Activated CD8-positive, alpha-beta memory T cell treated with anti-CD3 and anti-CD28 coated beads, Interleukin-2, amount 50 U/mL, for 24 hours (primary cell): ENCODE data around the gene SPPL2B.
"Not testable (repeated sequence)": the region's sequence is repeated elsewhere in the genome, so short reads cannot be mapped to it uniquely, and the experiment has no call there.

ENCODE experiments used
- DNase-seq: peaks from one replicate; pipeline ENCODE4 v3.0.0-alpha.2; 2020; ENCODE audit errors: extremely low read depth

Gene SPPL2B

GRCh38 chr19:2338055-2338615 is 9.7 kb downstream of the SPPL2B start:
- no peak for DNase-seq

GRCh38 chr19:2338751-2339643 is 10.5 kb downstream of the SPPL2B start:
- no peak for DNase-seq

DNA sequence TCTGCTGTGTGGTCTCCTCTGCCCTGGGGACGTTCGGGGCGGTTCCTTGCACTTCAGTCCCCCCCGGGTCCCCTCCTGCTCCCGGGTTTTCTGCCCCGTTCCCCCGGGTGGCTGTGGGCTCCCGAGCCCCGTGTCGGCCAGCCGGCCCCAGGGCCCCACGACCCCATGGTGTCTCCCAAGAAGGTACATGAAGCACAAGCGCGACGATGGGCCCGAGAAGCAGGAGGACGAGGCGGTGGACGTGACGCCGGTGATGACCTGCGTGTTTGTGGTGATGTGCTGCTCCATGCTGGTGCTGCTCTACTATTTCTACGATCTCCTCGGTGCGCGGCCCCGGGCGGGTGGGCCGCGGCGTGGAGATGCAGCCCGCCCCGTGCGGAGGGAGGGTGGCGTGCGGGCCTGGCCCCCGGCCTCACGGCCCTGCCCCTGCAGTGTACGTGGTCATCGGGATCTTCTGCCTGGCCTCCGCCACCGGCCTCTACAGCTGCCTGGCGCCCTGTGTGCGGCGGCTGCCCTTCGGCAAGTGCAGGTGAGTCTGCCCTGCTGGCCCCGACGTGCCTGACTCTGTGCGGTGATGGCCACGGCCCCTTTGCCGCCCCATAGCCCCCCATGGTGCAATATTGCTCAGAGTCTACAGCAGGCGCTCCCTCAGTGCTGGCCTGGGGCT is 11.3 kb downstream of the SPPL2B start:
- DNase-seq, result no peak

- DNase-seq, result no peak
Measured at GRCh38 chr19:2340496-2341243, 12.2 kb downstream of the SPPL2B start.

DNA sequence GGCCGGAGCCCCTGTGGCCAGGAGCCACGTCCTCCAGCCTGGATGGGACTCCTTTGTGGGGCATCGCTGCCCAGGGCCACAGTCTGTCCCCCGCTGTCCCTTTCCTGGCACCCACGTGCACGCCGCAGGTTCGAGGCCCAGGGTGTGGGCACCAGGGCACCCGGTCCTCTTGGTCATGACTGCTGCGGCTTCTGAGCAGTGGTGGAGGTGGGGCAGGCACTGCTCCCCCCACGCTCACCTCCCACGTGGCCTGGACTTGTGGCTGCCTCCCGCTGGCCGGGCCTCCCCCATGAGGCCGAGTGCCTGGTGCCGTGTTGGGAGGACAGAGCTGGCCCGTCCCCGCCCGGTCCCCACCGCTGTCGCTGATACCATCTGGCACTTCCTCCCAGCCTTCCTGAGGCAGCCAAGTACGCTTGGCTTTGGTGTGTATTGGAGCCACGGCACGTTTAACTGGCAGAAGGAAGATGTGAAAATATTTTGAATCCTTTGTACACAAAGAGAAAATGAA is 12.8 kb downstream of the SPPL2B start:
- DNase-seq, result no peak

- no peak for DNase-seq
Measured at GRCh38 chr19:2341982-2342381, 13.5 kb downstream of the SPPL2B start.

- DNase-seq, result no peak
Measured at GRCh38 chr19:2342656-2343288, 14.3 kb downstream of the SPPL2B start.

GRCh38 chr19:2343289-2343982 is 15.0 kb downstream of the SPPL2B start:
- DNase-seq, result no peak

DNA sequence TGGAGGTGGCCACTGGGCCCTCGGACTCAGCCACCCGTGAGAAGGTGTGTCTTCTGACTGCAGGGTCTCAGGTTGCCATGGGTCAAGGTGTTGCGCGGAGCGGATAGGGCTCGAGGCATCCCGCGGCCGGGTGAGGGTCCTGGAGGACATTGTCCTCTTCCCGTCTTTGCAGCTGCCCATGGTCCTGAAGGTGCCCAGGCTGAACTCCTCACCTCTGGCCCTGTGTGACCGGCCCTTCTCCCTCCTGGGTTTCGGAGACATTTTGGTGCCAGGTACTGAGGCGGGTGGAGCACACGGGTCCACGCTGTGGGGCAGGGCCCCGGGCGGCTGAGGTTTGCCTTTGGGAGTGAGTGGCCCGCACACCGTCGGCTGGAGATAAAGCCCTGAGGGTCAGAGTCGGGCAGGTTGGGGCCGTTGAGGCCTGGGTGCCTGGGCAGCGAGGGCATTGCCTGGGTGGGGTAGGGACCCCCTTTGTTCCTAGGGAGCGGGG is 15.9 kb downstream of the SPPL2B start:
- DNase-seq, result no peak

- DNase-seq, result no peak
Measured at GRCh38 chr19:2345076-2345475, 16.6 kb downstream of the SPPL2B start.

GRCh38 chr19:2345794-2346663 is 17.5 kb downstream of the SPPL2B start:
- DNase-seq, result no peak

GRCh38 chr19:2349818-2350217 is 21.3 kb downstream of the SPPL2B start:
- DNase-seq, result not testable (repeated sequence)

GRCh38 chr19:2350656-2351055 is 22.2 kb downstream of the SPPL2B start:
- DNase-seq, result no peak

GRCh38 chr19:2351591-2351990 is 23.1 kb downstream of the SPPL2B start:
- no peak for DNase-seq

- no peak for DNase-seq
Measured at GRCh38 chr19:2352121-2352520, 23.6 kb downstream of the SPPL2B start.

DNA sequence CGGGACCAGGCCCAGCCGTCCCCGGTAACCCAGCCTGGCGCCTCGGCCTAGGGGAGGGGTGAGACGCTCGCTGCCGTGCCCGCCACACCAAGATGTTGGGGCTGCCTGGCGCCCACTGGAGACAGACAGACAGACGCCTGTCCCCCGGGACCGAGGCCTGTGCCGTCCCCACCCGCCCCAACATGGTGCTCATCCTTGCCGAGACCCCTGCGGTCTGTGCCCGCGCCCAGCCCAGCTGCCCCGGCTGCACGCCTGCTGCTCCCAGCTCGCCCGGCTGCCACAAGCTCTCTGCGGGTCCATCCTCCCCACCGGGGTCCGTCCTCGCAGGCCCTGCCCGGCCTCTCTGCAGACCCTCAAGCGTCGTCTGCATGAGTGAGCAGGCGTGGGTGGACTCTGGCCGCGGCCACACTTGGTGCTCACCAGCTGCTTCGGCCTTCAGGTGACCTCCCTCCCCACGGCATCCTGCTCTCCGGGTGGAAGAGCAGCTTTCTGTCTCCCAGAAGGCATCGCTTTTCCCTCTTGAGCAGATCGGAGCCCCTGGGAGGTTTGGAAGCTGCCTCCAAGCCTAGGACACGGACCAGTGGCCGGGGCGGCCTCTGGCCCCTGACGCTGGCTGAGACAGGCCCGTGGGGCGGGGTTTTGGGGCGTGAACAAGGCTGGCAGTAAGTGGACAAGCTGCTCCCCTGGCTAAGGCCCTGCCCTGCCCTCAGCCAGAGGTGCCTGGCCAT is 24.8 kb downstream of the SPPL2B start:
- no peak for DNase-seq

DNA sequence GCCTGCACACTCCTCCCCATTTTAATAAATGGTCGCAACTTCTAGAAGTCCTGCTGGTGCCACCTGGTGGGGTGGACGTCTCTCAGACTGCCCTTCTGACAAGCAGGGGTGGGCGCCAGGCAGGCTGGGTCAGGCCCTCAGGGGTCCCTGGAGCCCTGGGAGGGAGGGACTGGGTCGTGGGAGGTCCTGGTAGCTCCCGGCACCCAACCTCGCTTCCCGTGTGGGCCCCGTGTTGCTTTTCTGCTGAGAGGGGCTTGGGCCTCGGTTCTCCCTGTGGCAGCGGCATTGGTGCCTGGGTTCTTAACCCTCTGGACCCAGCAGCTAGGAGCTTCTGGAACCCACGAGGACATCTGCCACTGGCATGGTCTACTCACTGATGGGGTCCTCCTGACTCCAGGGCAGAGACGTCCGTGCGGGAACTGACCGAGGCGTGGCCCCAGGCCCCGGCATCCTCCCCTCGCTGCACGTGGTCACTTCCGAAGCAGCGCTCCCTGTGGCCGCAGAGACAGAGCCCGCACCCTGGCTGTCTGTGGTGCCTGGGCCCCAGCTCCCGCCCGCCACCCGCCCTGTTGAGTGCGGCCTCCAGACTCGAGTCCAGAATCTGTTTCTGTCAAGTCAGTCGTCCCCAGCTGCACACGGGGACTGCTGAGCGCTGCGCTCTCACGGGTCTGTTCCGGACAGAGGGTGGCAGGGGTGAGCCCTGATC is 25.6 kb downstream of the SPPL2B start:
- no peak for DNase-seq

- DNase-seq, result no peak
Measured at GRCh38 chr19:2354670-2355069, 26.2 kb downstream of the SPPL2B start.
